Measurements from ENCODE around the gene CGRRF1.
A peak's percentile ranks its signal among the peaks of the same experiment; 100 is the strongest.

Gene CGRRF1

GRCh38 chr14:54509546-54510501 is at the start of gene CGRRF1:
TSS of gene CGRRF1 (plus strand) at chr14:54509906. CDS start at chr14:54509960, 54 bp downstream.
- DNase-seq = peak; percentile 97

DNA sequence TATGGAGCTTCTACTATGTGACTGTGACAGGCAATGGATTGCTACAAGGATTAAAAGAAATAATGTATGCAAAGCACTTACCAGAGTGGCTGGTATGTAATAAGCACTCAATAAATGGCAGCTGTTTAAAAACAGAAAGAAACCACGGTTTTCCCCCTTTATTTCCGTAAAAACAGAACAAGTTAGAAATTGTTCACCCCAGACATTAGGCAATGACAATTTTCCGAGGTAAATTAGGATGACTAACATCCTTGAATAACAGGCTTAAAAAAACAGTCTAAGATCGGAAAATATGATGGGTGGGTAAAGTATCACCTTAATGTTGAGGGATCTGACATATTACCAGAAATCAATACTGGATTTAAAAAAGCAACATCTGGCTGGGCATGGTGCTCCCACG is 47.7 kb upstream of the CGRRF1 start:
- no peak for DNase-seq

DNA sequence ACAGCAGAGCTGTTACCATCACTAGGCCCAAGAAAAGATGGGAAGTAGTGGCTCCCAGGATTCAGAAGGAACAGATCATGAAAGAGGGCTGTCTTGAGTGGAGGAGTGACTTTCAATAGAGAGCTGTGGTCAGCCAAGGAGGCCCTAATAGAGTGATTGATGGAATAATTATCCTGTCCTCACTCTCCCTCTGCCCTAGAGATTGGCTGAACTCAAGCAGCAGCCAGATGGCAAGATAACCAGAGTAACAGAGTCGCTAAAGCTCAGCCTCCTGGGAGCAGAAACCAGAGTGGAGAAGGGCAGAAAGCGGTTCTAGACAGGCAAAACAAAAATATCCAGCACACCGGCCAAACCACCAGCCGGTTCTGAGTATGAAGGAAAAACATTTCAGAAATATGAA is 44.1 kb upstream of the CGRRF1 start:
- DNase-seq = no peak

- no peak for DNase-seq
Measured at GRCh38 chr14:54467280-54467679, 42.4 kb upstream of the CGRRF1 start.

- no peak for DNase-seq
Measured at GRCh38 chr14:54470701-54471100, 39.0 kb upstream of the CGRRF1 start.

DNA sequence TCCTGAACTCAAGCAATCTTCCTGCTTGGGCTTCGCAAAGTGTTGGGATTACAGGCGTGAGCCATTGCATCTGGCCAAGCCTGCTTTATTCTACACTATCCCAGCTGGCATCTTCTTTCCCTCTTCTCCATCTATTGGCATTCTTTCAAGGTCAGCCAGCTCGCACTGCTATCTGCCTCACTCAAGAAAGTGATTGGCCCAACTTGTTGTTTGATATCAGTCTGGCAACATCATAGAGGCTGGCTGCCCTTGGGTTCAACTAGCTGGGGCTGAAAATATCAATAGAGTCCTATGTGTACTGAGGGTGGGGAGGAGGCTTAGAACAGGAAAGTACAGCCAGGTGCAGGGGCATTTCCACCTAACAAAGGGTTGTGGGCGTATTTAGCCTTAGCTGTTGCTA is 38.1 kb upstream of the CGRRF1 start:
- DNase-seq = no peak

DNA sequence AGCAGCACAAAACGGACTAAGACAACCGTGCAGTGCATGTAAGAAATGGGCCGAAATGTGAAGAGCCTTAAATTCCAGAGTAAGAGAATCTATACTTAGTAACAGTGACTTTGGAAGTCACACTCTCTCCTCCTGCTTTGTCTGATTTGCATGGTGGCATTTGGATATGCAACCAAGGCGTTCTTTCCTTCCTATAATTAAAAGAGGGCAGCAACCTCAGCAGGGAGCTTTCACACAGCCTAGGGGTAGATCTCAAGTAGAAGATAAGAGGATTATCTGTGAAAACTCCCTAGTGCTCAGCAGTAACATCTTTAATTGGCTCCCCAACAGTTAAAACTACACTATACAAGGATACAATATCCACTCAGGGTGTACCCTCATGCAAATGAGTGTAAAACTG is 37.4 kb upstream of the CGRRF1 start:
- DNase-seq = no peak

DNA sequence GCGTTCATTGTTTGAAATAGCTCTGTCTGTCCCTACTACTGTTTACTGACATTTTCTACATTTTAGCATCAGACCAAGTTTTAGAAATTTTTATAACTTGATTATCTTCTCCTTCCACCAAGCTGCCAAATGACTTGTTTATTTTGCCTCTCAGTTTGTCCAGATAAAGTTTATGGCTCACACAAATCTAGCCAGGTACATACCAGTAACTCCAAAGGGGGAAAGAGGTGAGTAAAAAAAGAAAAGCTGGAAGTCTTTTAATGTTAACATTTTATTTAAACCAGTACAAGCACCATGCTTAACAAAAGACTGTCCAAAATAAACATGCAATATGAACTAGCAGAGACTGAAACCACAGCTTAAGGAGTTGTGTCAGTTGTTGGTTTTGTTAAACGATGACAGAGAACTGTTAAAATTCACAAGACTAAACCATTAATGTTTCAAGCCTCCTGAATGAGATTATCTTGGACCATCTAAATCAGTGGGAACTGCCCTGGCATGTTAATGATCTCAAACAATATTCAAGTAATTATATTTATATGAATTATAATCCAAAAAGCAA is 35.4 kb upstream of the CGRRF1 start:
- DNase-seq = no peak

- DNase-seq = no peak
Measured at GRCh38 chr14:54475187-54475899, 34.4 kb upstream of the CGRRF1 start.

DNA sequence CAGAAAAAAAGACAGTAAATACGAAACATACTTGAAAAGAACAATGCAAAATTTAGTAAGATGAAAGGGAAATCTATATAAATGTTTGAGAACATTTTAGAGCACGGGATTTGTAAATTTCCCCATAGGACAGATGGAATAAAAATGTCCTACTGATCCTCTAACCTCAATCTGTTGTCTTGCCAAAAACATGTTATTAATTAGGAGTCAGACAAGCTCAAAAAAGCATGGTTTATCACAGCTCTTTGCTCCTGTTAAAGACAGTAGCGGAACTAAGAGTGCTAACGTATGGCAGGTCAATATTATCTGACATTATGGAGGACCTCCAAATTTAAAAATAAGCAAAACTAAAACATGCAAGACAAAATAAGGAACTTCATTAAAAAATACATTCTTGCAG is 33.8 kb upstream of the CGRRF1 start:
- DNase-seq = no peak

- no peak for DNase-seq
Measured at GRCh38 chr14:54478636-54479215, 31.0 kb upstream of the CGRRF1 start.

DNA sequence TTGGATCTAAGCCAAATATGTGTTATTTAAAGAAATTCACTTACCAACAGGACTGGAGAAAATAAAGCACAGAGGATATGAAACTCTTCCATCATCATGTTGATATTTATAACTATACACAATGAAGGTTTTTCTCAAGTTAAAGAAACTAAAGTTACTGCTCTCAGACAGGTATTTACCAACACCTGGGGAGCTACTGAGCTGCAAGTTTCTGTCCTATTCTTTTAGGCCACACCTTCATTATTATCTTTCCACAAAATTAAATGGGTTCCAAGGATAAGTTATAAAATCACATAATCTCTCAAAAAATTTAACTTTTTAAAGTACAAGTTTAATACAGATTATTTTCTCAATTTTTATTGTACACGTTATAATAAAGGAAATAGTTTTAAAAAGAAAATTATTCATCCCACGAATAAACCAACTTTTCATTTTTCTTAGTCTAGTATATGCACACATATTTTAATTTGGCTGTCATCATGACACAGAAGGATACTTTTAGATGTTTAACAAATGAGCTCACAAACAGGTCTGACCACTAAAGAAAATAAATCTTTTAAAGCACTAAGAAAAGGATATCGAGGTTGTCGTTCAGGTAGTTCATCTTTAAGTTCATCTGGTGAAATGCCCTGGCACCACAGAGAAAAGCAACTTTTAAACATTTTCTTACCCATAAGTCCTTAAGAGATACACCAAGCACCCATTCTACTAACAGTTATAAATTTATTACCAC is 28.7 kb upstream of the CGRRF1 start:
- DNase-seq = no peak

- no peak for DNase-seq
Measured at GRCh38 chr14:54481695-54482094, 28.0 kb upstream of the CGRRF1 start.

GRCh38 chr14:54483073-54483745 is 26.5 kb upstream of the CGRRF1 start:
- DNase-seq = no peak

DNA sequence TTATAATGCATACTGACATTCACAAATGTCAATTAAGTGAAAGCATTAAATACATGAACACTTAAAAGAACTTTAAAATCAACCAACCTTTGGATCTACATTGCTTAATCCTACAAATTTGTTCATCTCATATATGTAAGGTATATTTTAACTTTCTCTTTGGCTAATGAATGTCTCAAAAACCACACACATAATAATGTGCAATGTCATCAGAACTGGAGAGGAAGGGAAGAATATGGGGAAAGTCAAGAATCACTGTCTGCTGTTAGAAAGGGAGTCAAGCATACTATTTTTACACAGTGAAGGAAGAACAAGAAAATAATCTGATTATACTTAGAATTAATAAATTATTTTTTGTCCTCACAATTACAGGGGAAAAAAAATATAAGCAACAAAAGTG is 25.9 kb upstream of the CGRRF1 start:
- no peak for DNase-seq

- no peak for DNase-seq
Measured at GRCh38 chr14:54486685-54487084, 23.0 kb upstream of the CGRRF1 start.

- no peak for DNase-seq
Measured at GRCh38 chr14:54487771-54488170, 21.9 kb upstream of the CGRRF1 start.

GRCh38 chr14:54488318-54488645 is 21.4 kb upstream of the CGRRF1 start:
- DNase-seq = no peak

GRCh38 chr14:54488646-54489317 is 20.9 kb upstream of the CGRRF1 start, which contains the start of gene GMFB:
TSS of gene GMFB (minus strand) at chr14:54488980. CDS start at chr14:54488927, 53 bp downstream.
- DNase-seq = peak; percentile 87

DNA sequence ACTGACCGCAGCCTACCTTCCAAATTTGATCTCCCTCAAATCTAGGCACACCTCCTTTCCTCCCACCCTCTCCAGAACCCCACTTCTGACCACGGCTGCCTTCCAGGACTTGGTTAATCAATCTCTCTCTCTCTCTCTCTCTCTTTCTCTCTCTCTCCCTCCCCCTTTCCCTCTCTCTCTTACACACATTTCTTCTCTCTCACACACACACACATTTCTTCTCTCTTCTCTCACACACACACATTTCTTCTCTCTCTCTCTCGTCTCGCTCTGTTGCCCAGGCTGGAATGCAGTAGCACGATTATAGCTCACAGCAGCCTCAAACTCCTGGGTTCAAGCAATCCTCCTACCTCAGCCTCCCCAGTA is 20.4 kb upstream of the CGRRF1 start:
- no peak for DNase-seq

DNA sequence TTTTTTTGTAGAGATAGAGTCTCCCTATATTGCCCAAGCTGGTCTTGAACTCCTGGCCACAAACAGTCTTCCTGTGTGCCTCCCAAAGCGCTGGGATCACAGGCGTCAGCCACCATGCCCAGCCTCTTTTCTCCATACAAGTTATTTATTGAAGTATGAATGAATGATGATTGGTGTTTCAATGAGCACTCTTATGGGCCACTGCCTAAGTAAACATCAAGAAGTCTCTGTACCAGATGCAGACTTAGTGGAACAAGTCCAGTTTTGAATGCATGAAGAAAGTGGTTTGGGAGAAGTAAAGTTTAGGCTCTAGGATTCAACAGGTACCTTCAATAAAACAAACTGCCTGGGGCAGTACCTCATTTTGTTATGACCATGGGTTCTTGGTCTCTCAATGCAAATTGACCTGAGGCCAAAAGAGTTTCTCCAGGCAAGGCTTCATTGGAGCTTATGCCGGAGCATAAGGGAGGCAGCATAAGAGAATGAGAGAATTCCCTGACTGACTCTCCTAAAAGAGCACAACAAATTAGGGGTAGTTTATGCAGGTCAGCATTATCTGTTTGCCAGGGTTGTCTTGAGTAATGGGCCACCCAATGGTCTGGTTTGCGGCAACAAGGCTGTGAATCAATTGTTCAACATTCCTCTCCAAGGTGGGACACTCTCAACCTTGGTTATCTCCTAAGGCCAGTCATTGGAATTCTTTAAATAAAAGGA is 19.8 kb upstream of the CGRRF1 start:
- DNase-seq = no peak
